Fibroblast of peridontal ligament (primary cell): ENCODE measurements around the gene ASIC4.

Source experiments
- DNase-seq: peaks from one replicate; pipeline ENCODE4 v3.0.0-alpha.2; 2010; ENCODE audit errors: extremely low read depth

ASIC4 gene

GRCh38 chr2:219514196-219514761, at the start of gene ASIC4:
Gene ASIC4, plus strand, starts transcription at chr2:219514482. Its CDS starts 243 bp downstream, at chr2:219514725.
- DNase-seq: no peak

- DNase-seq: no peak
Measured at GRCh38 chr2:219465659-219466561, 48.4 kb upstream of the ASIC4 start.

- no peak for DNase-seq
Measured at GRCh38 chr2:219466816-219467735, 47.2 kb upstream of the ASIC4 start.

- DNase-seq: no peak
Measured at GRCh38 chr2:219467736-219468075, 46.6 kb upstream of the ASIC4 start.

- no peak for DNase-seq
Measured at GRCh38 chr2:219468410-219469185, 45.7 kb upstream of the ASIC4 start.

GRCh38 chr2:219469186-219469724, 45.0 kb upstream of the ASIC4 start:
- peak; percentile 46 for DNase-seq

GRCh38 chr2:219470429-219470828, 43.9 kb upstream of the ASIC4 start:
- DNase-seq: no peak

GRCh38 chr2:219471476-219472371, 42.6 kb upstream of the ASIC4 start:
- DNase-seq: no peak

- no peak for DNase-seq
Measured at GRCh38 chr2:219472629-219473187, 41.6 kb upstream of the ASIC4 start.

- DNase-seq: no peak
Measured at GRCh38 chr2:219473511-219473910, 40.8 kb upstream of the ASIC4 start.

- no peak for DNase-seq
Measured at GRCh38 chr2:219474285-219475060, 39.8 kb upstream of the ASIC4 start.

GRCh38 chr2:219475278-219475677, 39.0 kb upstream of the ASIC4 start:
- no peak for DNase-seq

GRCh38 chr2:219475697-219476651, 38.3 kb upstream of the ASIC4 start:
- peak; percentile 81 for DNase-seq

GRCh38 chr2:219476652-219477151, 37.6 kb upstream of the ASIC4 start:
- no peak for DNase-seq

- DNase-seq: no peak
Measured at GRCh38 chr2:219477179-219477578, 37.1 kb upstream of the ASIC4 start.

- DNase-seq: no peak
Measured at GRCh38 chr2:219477815-219478214, 36.5 kb upstream of the ASIC4 start.

- no peak for DNase-seq
Measured at GRCh38 chr2:219478916-219479315, 35.4 kb upstream of the ASIC4 start.

GRCh38 chr2:219480004-219480403, 34.3 kb upstream of the ASIC4 start:
- no peak for DNase-seq
